Effector memory CD4-positive, alpha-beta T cell (primary cell): ENCODE data around the gene HEXIM2.
A peak's percentile ranks its signal among the peaks of the same experiment; 100 is the strongest.

ENCODE experiments used
- DNase-seq, 3 donors: peaks; one replicate each; pipeline ENCODE4 v3.0.0-alpha.2; 2020
- H3K27ac ChIP-seq: 2 replicates; pipeline ENCODE4 v1.7.0; 2013; ENCODE audit warnings: mild to moderate bottlenecking, low read length, moderate library complexity; ENCODE audit not compliant: insufficient read depth, poor library complexity, severe bottlenecking
- H3K27me3 ChIP-seq: replicated peaks from 2 replicates; pipeline ENCODE4 v1.7.0; 2013; ENCODE audit warnings: mild to moderate bottlenecking, low read length; ENCODE audit not compliant: insufficient read depth, control insufficient read depth, poor library complexity, severe bottlenecking
- H3K36me3 ChIP-seq: 2 replicates; pipeline ENCODE4 v1.7.0; 2013; ENCODE audit warnings: mild to moderate bottlenecking, low read length, moderate library complexity; ENCODE audit not compliant: control insufficient read depth, insufficient read depth
- H3K4me1 ChIP-seq: 2 replicates; pipeline ENCODE4 v1.7.0; 2013; ENCODE audit warnings: low read length, mild to moderate bottlenecking; ENCODE audit not compliant: control insufficient read depth, insufficient read depth, poor library complexity, severe bottlenecking
- H3K4me3 ChIP-seq: 2 replicates; pipeline ENCODE4 v1.7.0; 2013; ENCODE audit warnings: low read length, low read depth, mild to moderate bottlenecking; ENCODE audit not compliant: insufficient read depth, poor library complexity, severe bottlenecking
- H3K9me3 ChIP-seq: 2 replicates; pipeline ENCODE4 v1.7.0; 2013; ENCODE audit warnings: mild to moderate bottlenecking, low read length, moderate library complexity; ENCODE audit not compliant: control insufficient read depth

The HEXIM2 gene

GRCh38 chr17:45127548-45128300 lies 34.0 kb upstream of the HEXIM2 start:
- Histone ChIP-seq H3K4me3 (no peak overlapping the region), H3K9me3 (no peaks in the 10 kb centered on the region), H3K27ac (no peak overlapping the region), H3K4me1 (no peaks in the 10 kb centered on the region), H3K27me3 (no peaks in the 10 kb centered on the region), H3K36me3 (no peaks in the 10 kb centered on the region)
- DNase-seq: no peak

- no peaks in the 10 kb centered on the region for H3K27me3 ChIP-seq
- H3K4me1 ChIP-seq: no peaks in the 10 kb centered on the region
- no peaks in the 10 kb centered on the region for H3K9me3 ChIP-seq
- H3K36me3 ChIP-seq: no peaks in the 10 kb centered on the region
- H3K27ac ChIP-seq: no peak overlapping the region
- no peak overlapping the region for H3K4me3 ChIP-seq
- no peak for DNase-seq
Observed at GRCh38 chr17:45128331-45128730, 33.3 kb upstream of the HEXIM2 start.

GRCh38 chr17:45128989-45129388 lies 32.7 kb upstream of the HEXIM2 start:
- H3K4me1 ChIP-seq: no peaks in the 10 kb centered on the region

GRCh38 chr17:45129426-45129939 lies 32.2 kb upstream of the HEXIM2 start:
- no peak overlapping the region for H3K4me3 ChIP-seq
- H3K36me3 ChIP-seq: no peaks in the 10 kb centered on the region
- no peak for DNase-seq
- H3K27me3 ChIP-seq: no peaks in the 10 kb centered on the region
- H3K27ac ChIP-seq: no peak overlapping the region
- no peaks in the 10 kb centered on the region for H3K9me3 ChIP-seq
- H3K4me1 ChIP-seq: no peaks in the 10 kb centered on the region

More at GRCh38 chr17:45128989-45129388, 32.7 kb upstream of the HEXIM2 start:
- H3K27me3 ChIP-seq: no peaks in the 10 kb centered on the region
- no peaks in the 10 kb centered on the region for H3K9me3 ChIP-seq
- no peak for DNase-seq
- no peak overlapping the region for H3K4me3 ChIP-seq
- no peaks in the 10 kb centered on the region for H3K36me3 ChIP-seq
- no peak overlapping the region for H3K27ac ChIP-seq

GRCh38 chr17:45129940-45130680 lies 31.6 kb upstream of the HEXIM2 start:
- Histone ChIP-seq H3K9me3 (no peaks in the 10 kb centered on the region), H3K4me3 (no peak overlapping the region), H3K27ac (no peak overlapping the region), H3K36me3 (no peaks in the 10 kb centered on the region), H3K4me1 (peaks cover under 1% of the 10 kb centered on the region), H3K27me3 (no peaks in the 10 kb centered on the region)
- DNase-seq: no peak

GRCh38 chr17:45130681-45131615 lies 30.7 kb upstream of the HEXIM2 start:
- no peak overlapping the region for H3K27ac ChIP-seq
- no peaks in the 10 kb centered on the region for H3K27me3 ChIP-seq
- DNase-seq: no peak
- H3K9me3 ChIP-seq: no peaks in the 10 kb centered on the region
- no peaks in the 10 kb centered on the region for H3K36me3 ChIP-seq
- no peak overlapping the region for H3K4me3 ChIP-seq
- peaks cover 9% of the 10 kb centered on the region for H3K4me1 ChIP-seq

- DNase-seq: peak in 2 of 3 donors; percentile 12 to 29
- no peaks in the 10 kb centered on the region for H3K36me3 ChIP-seq
- H3K4me1 ChIP-seq: peaks cover 14% of the 10 kb centered on the region
- H3K4me3 ChIP-seq: peak overlapping the region; percentile 80
- H3K9me3 ChIP-seq: no peaks in the 10 kb centered on the region
- H3K27me3 ChIP-seq: no peaks in the 10 kb centered on the region
- peak overlapping the region; percentile 24 for H3K27ac ChIP-seq
Observed at GRCh38 chr17:45131616-45132319, 29.9 kb upstream of the HEXIM2 start.

GRCh38 chr17:45132320-45132571 lies 29.4 kb upstream of the HEXIM2 start, which contains the start of gene PLCD3:
Gene PLCD3 (minus strand): TSS chr17:45132515. CDS start chr17:45132410, 105 bp downstream.
- Histone ChIP-seq H3K4me1 (peaks cover 15% of the 10 kb centered on the region), H3K27me3 (no peaks in the 10 kb centered on the region), H3K36me3 (no peaks in the 10 kb centered on the region), H3K4me3 (peak within 1 kb of the TSS; percentile 80), H3K27ac (peak within 1 kb of the TSS; percentile 84), H3K9me3 (no peaks in the 10 kb centered on the region)
- peak in 2 of 3 donors; percentile 57 to 63 for DNase-seq
